GM12878 (cell line): ENCODE measurements around the gene TRIP12. TPM values are rescaled to one million over a fixed set of nuclear protein-coding genes. Genes with fewer than 3 reads are reported as not detected.

ENCODE experiments used
- ATAC-seq: fragments of 200-7000 bp; cut with Tn5 transposase; 3 replicates; pipeline ENCODE4 v1.9.1; 2020; ENCODE audit warnings: mild to moderate bottlenecking, moderate library complexity
- BruUV-seq: library from RNA; stranded (reverse); fragments of 400-500 nt; replicated peaks from 2 replicates; lab custom pipeline; 2021; lab: Mats Ljungman, UMichigan
- CTCF ChIA-PET: fragments of 300-600 bp; sonication (Branson Sonifier 250); formaldehyde crosslinking; extraction: SDS; loops from one replicate; lab custom pipeline; 2021; ENCODE audit warnings: inconsistent platforms; lab: Yijun Ruan, JAX
- POLR2A ChIA-PET: fragments of 350-600 bp; formaldehyde crosslinking; extraction: SDS; loops from one replicate; lab custom pipeline; 2021; ENCODE audit warnings: inconsistent platforms; lab: Charles Lee
- RAD21 ChIA-PET: fragments of 300-600 bp; sonication (Branson Sonifier 250); formaldehyde crosslinking; loops from one replicate; lab custom pipeline; 2023; ENCODE audit warnings: antibody characterized with exemption; ENCODE audit not compliant: unreplicated experiment; lab: Charles Lee
- SMC1A ChIA-PET: fragments of 300-600 bp; sonication (Branson Sonifier 250); formaldehyde crosslinking; loops from one replicate; lab custom pipeline; 2023; ENCODE audit not compliant: unreplicated experiment, uncharacterized antibody; lab: Charles Lee
- DNase-seq: peaks from one replicate; pipeline ENCODE4 v3.0.0-alpha.2; 2011; ENCODE audit warnings: low read depth, low spot score
- FAIRE-seq: peaks from 3 replicates; lab custom pipeline; 2011; peaks lifted over from hg19 to GRCh38; lab: Jason Lieb, UNC
- H2AFZ ChIP-seq: 2 replicates; pipeline ENCODE4 v1.6.0; 2011; ENCODE audit warnings: low read depth, low read length, control low read depth; ENCODE audit not compliant: control insufficient read depth
- H3K27ac ChIP-seq: 2 replicates; pipeline ENCODE4 v1.5.1; 2011; ENCODE audit warnings: control low read depth; ENCODE audit not compliant: control insufficient read depth, insufficient read depth
- H3K27me3 ChIP-seq, 2 experiments: replicated peaks in 1 of 2; 2 replicates each; pipeline versions ENCODE4 v1.6.0 to v1.6.1; 2011; ENCODE audit warnings: low read length in 1 of 2; ENCODE audit not compliant: control insufficient read depth in 2 of 2, insufficient read depth in 2 of 2
- H3K36me3 ChIP-seq, 2 experiments: 2 replicates each; pipeline ENCODE4 v1.5.1; 2011; ENCODE audit warnings: low read length in 1 of 2; ENCODE audit not compliant: control insufficient read depth in 2 of 2, insufficient read depth in 2 of 2
- H3K4me1 ChIP-seq: 2 replicates; pipeline ENCODE4 v1.6.1; 2011; ENCODE audit warnings: mild to moderate bottlenecking, low read length, moderate library complexity, mixed read lengths; ENCODE audit not compliant: control insufficient read depth, insufficient read depth
- H3K4me2 ChIP-seq: 2 replicates; pipeline ENCODE4 v1.6.0; 2011; ENCODE audit warnings: control low read depth; ENCODE audit not compliant: control insufficient read depth, insufficient read depth
- H3K4me3 ChIP-seq: fragments of 200-600 bp; sonication (generic); 2 replicates; pipeline ENCODE4 v1.5.1; 2016
- H3K79me2 ChIP-seq: 2 replicates; pipeline ENCODE4 v1.6.0; 2011; ENCODE audit warnings: low read length; ENCODE audit not compliant: control insufficient read depth, insufficient read depth
- H3K9ac ChIP-seq: 2 replicates; pipeline ENCODE4 v1.8.0; 2011; ENCODE audit warnings: low read length, control low read depth, mixed read lengths; ENCODE audit not compliant: control insufficient read depth, insufficient read depth
- H3K9me3 ChIP-seq: replicated peaks from 3 replicates; pipeline ENCODE4 v1.5.1; 2011; ENCODE audit warnings: mild to moderate bottlenecking, low read length; ENCODE audit not compliant: control insufficient read depth, insufficient read depth
- H4K20me1 ChIP-seq: 2 replicates; pipeline ENCODE4 v1.6.0; 2011; ENCODE audit not compliant: control insufficient read depth, insufficient read depth
- BCL11A ChIP-seq: IDR thresholded peaks from 2 replicates; pipeline ENCODE4 v1.6.1; 2011; ENCODE audit warnings: low read depth, low read length
- CUX1 ChIP-seq: IDR thresholded peaks from 2 replicates; pipeline ENCODE4 v1.6.1; 2012; ENCODE audit warnings: improper control_type of control experiment, low read depth, low read length; ENCODE audit not compliant: insufficient replicate concordance
- IRF4 ChIP-seq: IDR thresholded peaks from 2 replicates; pipeline ENCODE4 v1.6.1; 2011; ENCODE audit warnings: low read depth, low read length
- JUNB ChIP-seq: IDR thresholded peaks from 2 replicates; pipeline ENCODE4 v1.6.1; 2016; ENCODE audit warnings: antibody characterized with exemption, mild to moderate bottlenecking
- LARP7 ChIP-seq: fragments of 450-650 bp; IDR thresholded peaks from 2 replicates; pipeline ENCODE4 v1.6.1; 2017; ENCODE audit warnings: mild to moderate bottlenecking
- SPI1 ChIP-seq: IDR thresholded peaks from 2 replicates; pipeline ENCODE4 v1.6.1; 2011; ENCODE audit warnings: low read depth, mild to moderate bottlenecking, low read length, moderate library complexity, borderline replicate concordance; ENCODE audit not compliant: insufficient read depth
- ZNF24 ChIP-seq: fragments of 450-650 bp; IDR thresholded peaks from 2 replicates; pipeline ENCODE4 v1.6.1; 2017; ENCODE audit warnings: antibody characterized with exemption, mild to moderate bottlenecking
- in situ Hi-C: fragments of 300-500 bp; cut with MboI; formaldehyde crosslinking; loops from 9 replicates; pipeline ENCODE4 v1.14.3; 2018; ENCODE audit warnings: mixed read lengths
- intact Hi-C: fragments of 100-400 bp; cut with micrococcal nuclease; formaldehyde crosslinking; loops from one replicate; pipeline ENCODE4 v1.14.2; 2022; ENCODE audit not compliant: unreplicated experiment
- polyA plus RNA-seq, 11 experiments: library from polyadenylated mRNA; depleted of rRNA in 4 of 11; unstranded in 6 of 11; stranded (reverse) in 5 of 11; fragments of >200 nt; fragmentation: Nextera tagmentation in 4 of 11; fragmentation: Illumina TruSeq in 1 of 11; extraction: Ambion mirVana in 4 of 11; extraction: Trizol in 1 of 11; gene quantifications; 1 replicate in 1 of 11; 2 replicates in 10 of 11; pipeline versions ENCODE4 v1.2.1 to v1.2.3, GENCODE V29; 2011 to 2016; ENCODE audit warnings: inconsistent platforms in 2 of 11, missing spikeins in 2 of 11, low read depth in 1 of 11
- total RNA-seq, 4 experiments: library from RNA; depleted of rRNA in 3 of 4; stranded (reverse); fragments of >200 nt in 3 of 4; fragmentation: Illumina TruSeq in 1 of 4; extraction: Trizol in 1 of 4; gene quantifications; 2 replicates each; pipeline versions ENCODE4 v1.2.1 to v1.2.3, GENCODE V29; 2013 to 2021

TRIP12 gene
- total and polyA plus RNA-seq, 10 of the 15 experiments (the other 5 are each of a cell fraction or from before 2014, with no cell fraction given), result 23.1 to 207 (median 97.0) TPM

GRCh38 chr2:229856413-229856812, 65.4 kb downstream of the TRIP12 start:
- no peak overlapping the region for H3K4me2 ChIP-seq
- H3K27me3 ChIP-seq, result no peaks in the 10 kb centered on the region
- H3K9me3 ChIP-seq, result no peaks in the 10 kb centered on the region
- no TSS peak for BruUV-seq
- H3K27ac ChIP-seq, result no peak overlapping the region
- in situ Hi-C loops, result no loop called here
- no peaks in the 10 kb centered on the region; the same call in 1 of the 2 replicates for H4K20me1 ChIP-seq
- no peak overlapping the region for H2AFZ ChIP-seq
- ChIA-PET POLR2A (interaction anchor here (0.6 to 1.0 kb wide), 4 partner anchors 9 to 23 kb away, joined by 3 read pairs; no protein-coding TSS in a partner anchor), SMC1A (interaction anchor here (0.6 to 2.8 kb wide), 10 partner anchors 9 to 936 kb away, joined by 3 to 13 read pairs (median 6); partner anchors contain the start of gene TRIP12), RAD21 (interaction anchor here (0.5 to 1.4 kb wide), 7 partner anchors 9 to 361 kb away, joined by 3 to 4 read pairs (median 4); no protein-coding TSS in a partner anchor), CTCF (interaction anchor here (0.9 to 3.9 kb wide), 6 partner anchors 10 to 55 kb away, joined by 3 to 14 read pairs (median 4); no protein-coding TSS in a partner anchor)
- peak; percentile 94 for ATAC-seq
- peaks cover 6% of the 10 kb centered on the region; the same call in 1 of the 2 replicates for H3K4me1 ChIP-seq
- H3K36me3 ChIP-seq, result peaks cover 3 to 25% of the 10 kb centered on the region in 2 experiments
- H3K4me3 ChIP-seq, result no peak overlapping the region
- no peak overlapping the region for H3K9ac ChIP-seq
- no peak for DNase-seq
- intact Hi-C loops, result no loop called here
- peak; percentile 22; the same call in 1 of the 2 replicates for TF ChIP-seq BCL11A
- peak; percentile 96 for TF ChIP-seq SPI1
- no peak for TF ChIP-seq JUNB
- TF ChIP-seq CUX1, result peak; percentile 25
- 0 out of 2 replicates have a peak, but pooled peaks have one; percentile 10 for TF ChIP-seq ZNF24
- TF ChIP-seq LARP7, result no peak
- TF ChIP-seq IRF4, result 0 out of 2 replicates have a peak, but pooled peaks have one; percentile 15
- peaks cover 32% of the 10 kb centered on the region for H3K79me2 ChIP-seq
- peak; percentile 80 for FAIRE-seq
